Uterus (tissue), 2 donors: ENCODE data around the gene CACNA2D4.

Source experiments
- POLR2A ChIP-seq, 2 donors: fragments of 450-650 bp; IDR thresholded peaks; one replicate each; pipeline ENCODE4 v1.6.1; 2016; ENCODE audit warnings: antibody characterized with exemption in 2 of 2, mild to moderate bottlenecking in 1 of 2, moderate library complexity in 1 of 2
- TF ChIP-seq, protein P1 (sequence below), 4 experiments: fragments of 200-600 bp in 2 of 4; fragments of 450-650 bp in 2 of 4; sonication (generic) in 2 of 4; IDR thresholded peaks; one replicate each; pipeline ENCODE4 v1.5.1; 2016 to 2019; ENCODE audit warnings: antibody characterized with exemption in 4 of 4, mild to moderate bottlenecking in 2 of 4, moderate library complexity in 1 of 4

DNA sequence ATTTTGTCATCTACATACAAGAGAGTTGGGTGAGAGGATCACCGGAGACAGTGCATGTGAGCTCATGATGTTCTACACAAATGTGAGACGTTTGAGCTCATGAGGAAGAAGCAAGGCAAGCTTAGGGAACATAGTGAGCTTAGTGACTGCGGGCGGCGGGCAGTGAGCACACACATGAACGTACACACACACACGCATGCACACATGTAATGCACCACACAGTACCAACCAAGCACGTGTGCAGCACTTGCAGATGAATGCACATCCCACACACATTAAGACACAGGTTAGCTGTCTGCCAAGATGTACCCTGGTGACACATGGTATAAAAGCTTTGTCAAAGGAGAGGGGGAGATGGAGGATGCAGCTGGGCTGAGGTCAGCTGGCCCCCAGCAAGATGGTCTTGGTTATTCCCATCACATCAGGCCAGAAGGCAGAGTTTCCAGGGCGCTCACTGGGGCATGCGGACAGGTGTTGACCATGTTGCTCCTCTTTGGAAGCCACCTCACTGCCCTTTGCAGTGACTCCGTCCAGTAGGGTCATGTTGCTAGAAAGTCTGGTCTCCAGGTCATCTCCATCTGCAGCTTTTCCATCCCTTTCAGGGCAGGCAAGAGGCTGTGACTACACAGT, 8.7 kb upstream of the CACNA2D4 start:
- TF ChIP-seq, protein P1, sequence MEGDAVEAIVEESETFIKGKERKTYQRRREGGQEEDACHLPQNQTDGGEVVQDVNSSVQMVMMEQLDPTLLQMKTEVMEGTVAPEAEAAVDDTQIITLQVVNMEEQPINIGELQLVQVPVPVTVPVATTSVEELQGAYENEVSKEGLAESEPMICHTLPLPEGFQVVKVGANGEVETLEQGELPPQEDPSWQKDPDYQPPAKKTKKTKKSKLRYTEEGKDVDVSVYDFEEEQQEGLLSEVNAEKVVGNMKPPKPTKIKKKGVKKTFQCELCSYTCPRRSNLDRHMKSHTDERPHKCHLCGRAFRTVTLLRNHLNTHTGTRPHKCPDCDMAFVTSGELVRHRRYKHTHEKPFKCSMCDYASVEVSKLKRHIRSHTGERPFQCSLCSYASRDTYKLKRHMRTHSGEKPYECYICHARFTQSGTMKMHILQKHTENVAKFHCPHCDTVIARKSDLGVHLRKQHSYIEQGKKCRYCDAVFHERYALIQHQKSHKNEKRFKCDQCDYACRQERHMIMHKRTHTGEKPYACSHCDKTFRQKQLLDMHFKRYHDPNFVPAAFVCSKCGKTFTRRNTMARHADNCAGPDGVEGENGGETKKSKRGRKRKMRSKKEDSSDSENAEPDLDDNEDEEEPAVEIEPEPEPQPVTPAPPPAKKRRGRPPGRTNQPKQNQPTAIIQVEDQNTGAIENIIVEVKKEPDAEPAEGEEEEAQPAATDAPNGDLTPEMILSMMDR (IDR thresholded peaks at IDR 0.05): no peak
- no peak for TF ChIP-seq POLR2A (IDR thresholded peaks at IDR 0.05)
